Kidney epithelial cell (primary cell): ENCODE measurements around the gene FLOT2. TPM values are rescaled to one million over a fixed set of nuclear protein-coding genes. Genes with fewer than 3 reads are reported as not detected.
"Not testable (repeated sequence)": the region's sequence is repeated elsewhere in the genome, so short reads cannot be mapped to it uniquely, and the experiment has no call there.

Experiments used
- DNase-seq: peaks from one replicate; pipeline ENCODE4 v3.0.0-alpha.2; 2010; ENCODE audit warnings: low read depth
- H3K27me3 ChIP-seq: 2 replicates; pipeline ENCODE4 v1.6.0; 2011; ENCODE audit warnings: low read length; ENCODE audit not compliant: control insufficient read depth, insufficient read depth
- H3K36me3 ChIP-seq: 2 replicates; pipeline ENCODE4 v1.5.1; 2011; ENCODE audit warnings: low read length; ENCODE audit not compliant: control insufficient read depth, insufficient read depth
- H3K4me3 ChIP-seq: 2 replicates; pipeline ENCODE4 v1.5.1; 2011; ENCODE audit warnings: low read depth, mild to moderate bottlenecking, control low read depth, low read length
- total RNA-seq: library from RNA; depleted of rRNA; stranded (reverse); fragments of >200 nt; gene quantifications from 2 replicates; pipeline ENCODE4 v1.2.3, GENCODE V29; 2015
- TF ChIP-seq, protein P1 (sequence below): IDR thresholded peaks from 2 replicates; pipeline ENCODE4 v1.5.1; 2011; ENCODE audit warnings: mild to moderate bottlenecking, moderate library complexity, low read length, control low read depth, inconsistent platforms; ENCODE audit not compliant: insufficient read depth, poor library complexity, severe bottlenecking

The FLOT2 gene
- total RNA-seq, 1 donor from 2014 or later, result 55.5 TPM

DNA sequence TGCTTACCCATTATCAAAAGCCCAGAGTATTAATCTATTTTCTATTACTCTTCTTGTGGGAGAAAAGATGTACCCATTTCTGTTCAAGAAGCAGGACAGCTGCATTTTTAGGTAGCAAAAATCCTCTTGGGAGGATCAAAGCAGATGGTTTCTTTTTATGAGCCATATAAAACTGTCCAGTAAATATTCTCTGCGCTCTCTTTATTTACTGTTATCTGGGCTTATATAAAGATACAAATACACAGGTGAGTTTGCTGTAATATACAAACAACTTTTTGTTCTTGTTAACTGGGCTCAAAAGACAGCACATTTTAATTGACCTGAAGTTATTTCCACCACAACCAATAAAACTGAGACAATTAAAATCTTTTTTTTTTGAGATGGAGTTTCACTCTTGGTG, 43.7 kb upstream of the FLOT2 start:
- Histone ChIP-seq H3K4me3 (no peak overlapping the region), H3K27me3 (no peaks in the 10 kb centered on the region), H3K36me3 (peaks cover 2% of the 10 kb centered on the region)
- DNase-seq, result no peak
- TF ChIP-seq, protein P1, sequence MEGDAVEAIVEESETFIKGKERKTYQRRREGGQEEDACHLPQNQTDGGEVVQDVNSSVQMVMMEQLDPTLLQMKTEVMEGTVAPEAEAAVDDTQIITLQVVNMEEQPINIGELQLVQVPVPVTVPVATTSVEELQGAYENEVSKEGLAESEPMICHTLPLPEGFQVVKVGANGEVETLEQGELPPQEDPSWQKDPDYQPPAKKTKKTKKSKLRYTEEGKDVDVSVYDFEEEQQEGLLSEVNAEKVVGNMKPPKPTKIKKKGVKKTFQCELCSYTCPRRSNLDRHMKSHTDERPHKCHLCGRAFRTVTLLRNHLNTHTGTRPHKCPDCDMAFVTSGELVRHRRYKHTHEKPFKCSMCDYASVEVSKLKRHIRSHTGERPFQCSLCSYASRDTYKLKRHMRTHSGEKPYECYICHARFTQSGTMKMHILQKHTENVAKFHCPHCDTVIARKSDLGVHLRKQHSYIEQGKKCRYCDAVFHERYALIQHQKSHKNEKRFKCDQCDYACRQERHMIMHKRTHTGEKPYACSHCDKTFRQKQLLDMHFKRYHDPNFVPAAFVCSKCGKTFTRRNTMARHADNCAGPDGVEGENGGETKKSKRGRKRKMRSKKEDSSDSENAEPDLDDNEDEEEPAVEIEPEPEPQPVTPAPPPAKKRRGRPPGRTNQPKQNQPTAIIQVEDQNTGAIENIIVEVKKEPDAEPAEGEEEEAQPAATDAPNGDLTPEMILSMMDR, result no peak

DNA sequence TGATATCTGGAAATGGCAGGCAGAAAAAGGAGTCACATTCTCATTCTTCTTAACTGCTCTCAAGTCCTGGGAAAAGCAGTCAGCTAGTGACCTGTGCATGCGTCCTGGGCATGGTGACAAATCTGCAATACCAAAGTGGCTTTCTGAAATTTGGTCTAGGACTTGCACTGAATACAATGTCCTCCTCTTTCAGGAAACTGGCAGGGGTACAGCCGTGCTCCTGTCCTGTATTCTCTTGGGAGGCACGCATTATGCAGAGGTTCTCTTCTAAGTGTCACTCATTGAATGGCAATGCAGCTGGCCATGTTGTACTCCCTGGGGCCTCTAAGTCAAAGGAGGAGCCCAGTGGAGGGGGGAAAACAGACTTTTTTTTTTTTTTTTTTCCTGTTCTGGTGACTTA, 43.1 kb upstream of the FLOT2 start:
- no peaks in the 10 kb centered on the region for H3K27me3 ChIP-seq
- no peak overlapping the region for H3K4me3 ChIP-seq
- H3K36me3 ChIP-seq, result peaks cover 2% of the 10 kb centered on the region
- TF ChIP-seq, protein P1, result no peak
- no peak for DNase-seq

GRCh38 chr17:28940142-28940541, 42.6 kb upstream of the FLOT2 start:
- H3K27me3 ChIP-seq, result no peaks in the 10 kb centered on the region
- TF ChIP-seq, protein P1, result no peak
- DNase-seq, result no peak
- H3K4me3 ChIP-seq, result no peak overlapping the region
- H3K36me3 ChIP-seq, result peaks cover 2% of the 10 kb centered on the region

DNA sequence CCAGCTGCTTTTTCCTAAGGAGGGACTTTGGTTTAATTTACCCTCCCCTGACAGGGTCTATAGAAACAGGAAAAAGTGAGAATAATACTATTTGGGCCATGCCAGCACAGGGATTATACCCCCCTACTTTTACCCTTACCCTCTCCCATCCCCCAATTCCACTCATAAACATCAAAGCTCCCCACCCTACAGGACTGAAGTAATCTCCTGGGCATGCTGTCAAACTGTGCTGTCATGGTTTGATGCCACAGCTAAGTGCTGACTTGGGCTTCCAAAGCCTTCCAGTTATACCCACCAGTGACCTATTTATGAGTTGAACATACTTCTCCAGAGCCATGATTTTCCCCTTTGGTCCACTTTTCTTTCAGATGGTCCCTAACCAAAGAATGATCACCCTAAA, 41.0 kb upstream of the FLOT2 start:
- TF ChIP-seq, protein P1, result no peak
- Histone ChIP-seq H3K27me3 (no peaks in the 10 kb centered on the region), H3K4me3 (no peak overlapping the region), H3K36me3 (peaks cover 2% of the 10 kb centered on the region)
- DNase-seq, result no peak

- Histone ChIP-seq H3K4me3 (no peak overlapping the region), H3K27me3 (no peaks in the 10 kb centered on the region), H3K36me3 (peaks cover 2% of the 10 kb centered on the region)
- DNase-seq, result no peak
- TF ChIP-seq, protein P1, result no peak
Measured at GRCh38 chr17:28937044-28937729, 39.7 kb upstream of the FLOT2 start.

- no peak for DNase-seq
- no peaks in the 10 kb centered on the region for H3K27me3 ChIP-seq
- H3K4me3 ChIP-seq, result no peak overlapping the region
- TF ChIP-seq, protein P1, result no peak
- peaks cover 2% of the 10 kb centered on the region for H3K36me3 ChIP-seq
Measured at GRCh38 chr17:28935744-28936460, 38.4 kb upstream of the FLOT2 start.

DNA sequence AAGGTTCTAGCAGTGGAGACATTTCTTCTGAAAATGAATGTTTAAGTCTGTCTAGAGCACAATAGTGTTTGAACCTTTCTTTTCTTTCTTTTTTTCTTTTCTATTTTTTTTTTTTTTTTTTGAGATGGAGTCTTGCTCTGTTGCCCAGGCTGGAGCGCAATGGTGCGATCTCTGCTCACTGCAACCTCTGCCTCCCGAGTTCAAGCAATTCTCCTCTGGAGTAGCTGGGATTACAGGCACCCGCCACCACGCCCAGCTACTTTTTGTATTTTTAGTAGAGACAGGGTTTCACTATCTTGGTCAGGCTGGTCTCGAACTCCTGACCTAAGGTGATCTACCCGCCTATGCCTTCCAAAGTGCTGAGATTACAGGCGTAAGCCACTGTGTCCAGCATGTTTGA, 37.0 kb upstream of the FLOT2 start:
- not testable (repeated sequence) for H3K36me3 ChIP-seq, DNase-seq, H3K4me3 ChIP-seq, H3K27me3 ChIP-seq
